ENCODE data around the gene OR2T27. TPM values are rescaled to one million over a fixed set of nuclear protein-coding genes. Genes with fewer than 3 reads are reported as not detected.
"Not testable (repeated sequence)": the region's sequence is repeated elsewhere in the genome, so short reads cannot be mapped to it uniquely, and the experiment has no call there.

The OR2T27 gene
- total and polyA plus RNA-seq, 7 donors: not detected

DNA sequence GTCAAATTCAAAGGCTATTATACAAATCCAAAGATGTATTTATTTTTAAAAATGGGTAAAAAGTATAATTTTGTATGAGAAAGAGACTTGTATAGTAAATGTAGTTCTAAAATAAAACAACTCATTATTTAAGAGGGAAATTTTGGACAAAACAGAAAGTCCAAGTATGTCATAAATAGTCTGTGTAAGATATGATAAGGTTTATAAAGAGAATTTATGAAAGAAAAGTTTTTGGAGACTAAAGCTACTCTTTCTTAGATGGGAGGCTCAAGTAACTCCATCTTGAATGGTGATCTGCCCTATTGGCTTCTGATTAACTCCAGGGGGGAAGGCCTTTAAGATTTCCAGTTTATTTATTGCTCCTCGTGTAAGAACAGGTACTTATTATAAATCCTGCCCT lies 14.7 kb upstream of the OR2T27 start:
- no peaks in the 10 kb centered on the region for H3K4me1 ChIP-seq
- no peak overlapping the region for H3K27ac ChIP-seq
- no peak overlapping the region for H3K4me3 ChIP-seq
- DNase-seq (no peak), ATAC-seq (no peak)
- WGBS, 3 donors: 54 to 66% (median 58%) methylated on average over 1 of the region's 1 CpG
- intact Hi-C loops (cut with DNase I): no loop called here
- H3K27me3 ChIP-seq (ENCODE audit: insufficient read depth in 3 of 3, low read length in 2 of 3): no peaks in the 10 kb centered on the region
- no peaks in the 10 kb centered on the region for H3K9me3 ChIP-seq
- TF ChIP-seq, protein P1, sequence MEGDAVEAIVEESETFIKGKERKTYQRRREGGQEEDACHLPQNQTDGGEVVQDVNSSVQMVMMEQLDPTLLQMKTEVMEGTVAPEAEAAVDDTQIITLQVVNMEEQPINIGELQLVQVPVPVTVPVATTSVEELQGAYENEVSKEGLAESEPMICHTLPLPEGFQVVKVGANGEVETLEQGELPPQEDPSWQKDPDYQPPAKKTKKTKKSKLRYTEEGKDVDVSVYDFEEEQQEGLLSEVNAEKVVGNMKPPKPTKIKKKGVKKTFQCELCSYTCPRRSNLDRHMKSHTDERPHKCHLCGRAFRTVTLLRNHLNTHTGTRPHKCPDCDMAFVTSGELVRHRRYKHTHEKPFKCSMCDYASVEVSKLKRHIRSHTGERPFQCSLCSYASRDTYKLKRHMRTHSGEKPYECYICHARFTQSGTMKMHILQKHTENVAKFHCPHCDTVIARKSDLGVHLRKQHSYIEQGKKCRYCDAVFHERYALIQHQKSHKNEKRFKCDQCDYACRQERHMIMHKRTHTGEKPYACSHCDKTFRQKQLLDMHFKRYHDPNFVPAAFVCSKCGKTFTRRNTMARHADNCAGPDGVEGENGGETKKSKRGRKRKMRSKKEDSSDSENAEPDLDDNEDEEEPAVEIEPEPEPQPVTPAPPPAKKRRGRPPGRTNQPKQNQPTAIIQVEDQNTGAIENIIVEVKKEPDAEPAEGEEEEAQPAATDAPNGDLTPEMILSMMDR (IDR thresholded peaks at IDR 0.05): no peak
- H3K36me3 ChIP-seq (ENCODE audit: insufficient read depth in 1 of 2, low read depth in 1 of 2): no peaks in the 10 kb centered on the region

DNA sequence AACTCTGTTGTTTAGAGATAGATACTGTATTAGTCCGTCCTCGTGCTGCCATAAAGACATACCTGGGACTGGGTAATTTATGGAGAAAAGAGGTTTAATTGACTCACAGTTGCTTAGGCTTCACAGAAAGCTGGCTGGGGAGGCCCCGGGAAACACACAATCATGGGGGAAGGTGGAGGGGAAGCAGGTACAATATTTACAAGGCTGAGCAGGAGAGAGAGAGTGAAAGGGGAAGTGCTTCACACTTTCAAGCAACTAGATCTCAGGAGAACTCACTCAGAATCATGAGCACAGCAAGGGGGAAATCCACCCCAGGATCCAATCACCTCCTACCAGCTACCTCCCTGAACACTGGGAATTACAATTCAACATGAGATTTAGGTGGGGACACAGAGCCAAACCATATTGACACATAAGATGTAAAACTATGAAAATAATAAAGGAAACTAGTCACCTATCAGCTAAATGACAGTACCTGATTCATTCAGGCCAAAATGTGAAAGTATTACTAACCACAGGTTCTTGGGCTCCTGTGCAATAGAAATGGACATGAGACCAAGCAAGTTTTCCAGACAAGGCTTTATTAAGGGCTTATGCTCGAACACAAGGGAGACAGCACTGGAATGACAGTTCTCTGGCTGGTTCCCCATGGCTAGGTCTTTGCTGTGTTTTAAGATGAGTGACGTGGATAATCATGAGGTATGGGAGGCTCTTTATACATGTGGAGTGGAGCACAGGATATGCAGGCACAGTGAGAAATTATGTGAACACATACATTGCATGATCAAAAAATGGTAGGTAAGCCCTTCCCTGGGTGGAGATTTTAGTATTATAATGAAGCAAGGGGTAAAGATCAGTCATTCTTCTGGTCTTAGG lies 8.4 kb upstream of the OR2T27 start:
- 63 to 68% (median 64%) methylated on average over 5 of the region's 5 CpGs for WGBS, 3 donors
- DNase-seq; H3K9me3 ChIP-seq; H3K36me3 ChIP-seq (ENCODE audit: insufficient read depth in 1 of 2, low read depth in 1 of 2); intact Hi-C loops (cut with DNase I); H3K27ac ChIP-seq; ATAC-seq; H3K27me3 ChIP-seq (ENCODE audit: insufficient read depth in 3 of 3, low read length in 2 of 3); H3K4me3 ChIP-seq; H3K4me1 ChIP-seq: not testable (repeated sequence)

DNA sequence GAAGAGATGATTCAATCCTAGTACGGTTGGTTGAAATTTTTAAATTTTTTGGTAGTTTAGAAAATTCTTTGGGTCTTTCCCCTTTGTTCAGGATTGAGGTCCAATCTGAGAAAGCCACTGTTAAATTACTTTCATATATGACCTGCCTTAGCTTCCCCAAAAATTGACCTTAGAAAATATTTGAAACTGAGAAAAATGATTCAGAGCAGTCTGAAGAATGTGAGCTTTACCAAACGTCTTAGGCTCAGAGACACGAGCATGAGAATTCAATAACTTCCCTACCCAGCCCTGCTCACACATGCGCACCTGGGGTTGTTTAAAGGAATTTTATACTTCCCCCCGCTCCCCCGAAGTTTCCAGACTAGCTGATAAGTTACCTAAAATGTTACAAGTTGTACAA lies 1.5 kb upstream of the OR2T27 start:
- WGBS, 3 donors: 82 to 87% (median 85%) methylated on average over 1 to 4 of the region's 6 CpGs
- ATAC-seq: not testable (repeated sequence)

DNA sequence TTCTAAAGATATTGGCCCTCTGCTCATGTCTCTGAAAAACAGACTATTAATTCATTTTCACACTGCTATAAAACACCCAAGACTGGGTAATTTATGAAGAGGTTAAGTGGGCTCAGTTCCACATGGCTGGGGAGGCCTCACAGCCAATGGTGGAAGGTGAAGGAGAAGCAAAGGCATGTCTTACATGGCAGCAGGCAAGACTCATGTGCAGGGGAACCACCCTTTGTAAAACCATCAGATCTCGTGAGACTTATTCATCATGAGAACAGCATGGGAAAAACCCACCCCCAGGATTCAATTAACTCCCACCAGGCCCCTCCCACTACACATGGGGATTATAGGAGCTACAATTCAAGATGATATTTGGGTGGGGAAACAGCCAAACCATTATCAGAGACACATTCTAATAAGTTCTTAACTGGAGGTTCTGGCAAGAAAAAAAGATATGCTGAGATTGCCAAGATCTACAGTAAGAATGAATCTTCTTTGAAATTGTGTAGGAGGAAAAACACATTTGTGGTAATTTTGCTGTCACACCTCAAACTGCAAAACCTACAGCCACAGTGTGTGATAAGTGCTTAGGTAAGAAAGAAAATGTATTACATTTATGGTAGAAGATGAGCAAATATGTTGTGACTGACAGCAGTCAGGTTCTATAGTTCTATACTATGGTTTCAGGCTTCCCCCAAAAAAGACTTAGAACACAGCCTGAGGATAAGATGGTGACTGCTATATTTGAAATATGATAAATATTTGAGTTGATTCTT lies 6.4 kb downstream of the OR2T27 start:
- not testable (repeated sequence) for H3K36me3 ChIP-seq (ENCODE audit: insufficient read depth in 1 of 2, low read depth in 1 of 2); DNase-seq; H3K27ac ChIP-seq; H3K4me3 ChIP-seq; H3K4me1 ChIP-seq; ATAC-seq; H3K9me3 ChIP-seq; H3K27me3 ChIP-seq (ENCODE audit: insufficient read depth in 3 of 3, low read length in 2 of 3)
- intact Hi-C loops (cut with DNase I): loop anchor here in 1 of 2 donors (5.0 kb wide), 1 partner anchor 207 kb away; no protein-coding TSS in a partner anchor
- no CpG with 5 or more reads among the region's 1 CpG for WGBS, 3 donors

More for the DNA sequence above, 1.5 kb upstream of the OR2T27 start:
- H3K27me3 ChIP-seq (ENCODE audit: insufficient read depth in 3 of 3, low read length in 2 of 3); intact Hi-C loops (cut with DNase I); H3K36me3 ChIP-seq (ENCODE audit: insufficient read depth in 1 of 2, low read depth in 1 of 2); H3K27ac ChIP-seq; H3K4me1 ChIP-seq; H3K4me3 ChIP-seq; H3K9me3 ChIP-seq; DNase-seq: not testable (repeated sequence)

DNA sequence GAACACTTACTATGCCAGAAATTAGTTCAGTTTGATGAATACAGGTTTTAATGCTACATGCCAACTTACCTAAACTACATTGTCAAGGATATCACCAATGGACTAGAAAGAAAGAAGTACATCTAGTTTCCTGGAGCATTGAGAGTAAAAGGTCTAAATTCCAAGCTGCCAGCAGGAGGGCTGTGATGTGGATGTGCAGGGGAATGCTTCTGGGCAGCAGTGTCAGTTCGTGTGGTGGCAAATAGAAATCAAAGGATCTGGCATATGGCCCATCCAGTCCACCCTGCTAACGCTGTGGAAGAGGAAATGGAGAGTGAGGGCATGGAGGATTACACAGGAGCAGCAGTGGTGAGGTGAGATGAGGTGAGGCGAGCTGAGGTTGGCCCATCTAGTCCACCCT lies 10.2 kb downstream of the OR2T27 start, which contains the start of gene OR2T35:
Gene OR2T35, minus strand, starts transcription at position 101 of the 400 bp plus-strand sequence. CDS start 6,020 bp downstream, outside the sequence.
- WGBS, 3 donors: 68 to 92% methylated on average over 1 to 2 of the region's 3 CpGs; no CpG with 5 or more reads in 1 of the 3 donors
- H3K36me3 ChIP-seq (ENCODE audit: insufficient read depth in 1 of 2, low read depth in 1 of 2); H3K27me3 ChIP-seq (ENCODE audit: insufficient read depth in 3 of 3, low read length in 2 of 3); H3K27ac ChIP-seq; H3K4me1 ChIP-seq; H3K4me3 ChIP-seq; DNase-seq; ATAC-seq; H3K9me3 ChIP-seq: not testable (repeated sequence)
- intact Hi-C loops (cut with DNase I): loop anchor here in 1 of 2 donors (5.0 kb wide), 1 partner anchor 203 kb away; no protein-coding TSS in a partner anchor

DNA sequence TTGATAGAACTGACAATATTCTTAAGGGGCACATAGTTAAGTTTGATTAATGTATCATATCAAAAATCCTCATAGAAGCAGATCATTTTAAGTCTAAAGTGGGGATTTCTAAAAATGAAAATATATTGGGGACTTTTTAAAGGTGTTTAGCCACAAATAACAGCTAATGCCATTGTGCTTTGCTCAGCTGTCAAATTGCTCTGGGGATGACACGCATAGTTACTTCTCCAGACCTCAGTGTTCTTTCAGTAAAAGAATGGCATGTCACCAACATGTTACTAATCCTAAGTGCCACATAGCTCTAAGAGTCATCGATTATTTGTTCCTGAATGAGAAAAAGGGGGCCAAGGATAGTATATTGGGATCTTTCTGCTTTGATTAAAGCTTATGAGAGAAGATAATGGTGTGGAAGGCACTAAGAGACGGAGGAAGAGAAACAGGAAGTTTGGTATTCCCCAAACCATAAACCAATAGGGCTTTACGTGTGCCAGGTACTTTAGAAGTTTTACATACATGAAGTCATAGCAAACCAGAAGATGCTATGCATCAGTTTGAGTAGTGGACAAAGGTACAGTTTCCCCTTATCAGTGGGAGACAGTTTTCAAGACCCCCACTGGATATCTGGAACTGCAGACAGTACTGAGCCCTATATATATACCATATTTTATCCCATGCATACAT lies 12.2 kb downstream of the OR2T27 start:
- H3K27me3 ChIP-seq (ENCODE audit: insufficient read depth in 3 of 3, low read length in 2 of 3); H3K9me3 ChIP-seq; H3K36me3 ChIP-seq (ENCODE audit: insufficient read depth in 1 of 2, low read depth in 1 of 2); H3K4me1 ChIP-seq; H3K27ac ChIP-seq; intact Hi-C loops (cut with DNase I); DNase-seq; H3K4me3 ChIP-seq; ATAC-seq: not testable (repeated sequence)
- WGBS, 3 donors: no CpG with 5 or more reads among the region's 4 CpGs

DNA sequence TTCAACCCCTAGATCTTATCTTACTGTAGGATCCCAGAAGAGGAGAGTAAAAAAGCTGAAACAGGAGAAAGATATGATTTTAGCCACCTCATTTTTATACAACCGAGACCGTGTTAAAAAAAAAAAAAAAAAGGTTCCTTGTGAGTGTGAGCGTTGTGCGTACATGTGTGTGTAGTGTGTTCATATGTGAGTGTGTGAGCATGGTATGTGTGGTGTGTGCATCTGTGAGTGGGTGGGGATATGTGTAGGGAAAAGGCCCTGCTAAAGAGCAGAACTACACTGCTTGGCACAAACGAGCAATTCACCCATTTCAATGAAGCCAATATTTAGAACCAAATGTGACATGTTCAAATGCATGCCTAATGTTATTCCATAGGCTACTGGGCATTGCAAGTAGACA lies 13.7 kb downstream of the OR2T27 start:
- H3K27ac ChIP-seq; intact Hi-C loops (cut with DNase I); H3K27me3 ChIP-seq (ENCODE audit: insufficient read depth in 3 of 3, low read length in 2 of 3); ATAC-seq; H3K4me1 ChIP-seq; H3K9me3 ChIP-seq; DNase-seq; H3K36me3 ChIP-seq (ENCODE audit: insufficient read depth in 1 of 2, low read depth in 1 of 2); H3K4me3 ChIP-seq: not testable (repeated sequence)
- 80 to 97% methylated on average over 4 of the region's 5 CpGs; no CpG with 5 or more reads in 1 of the 3 donors for WGBS, 3 donors

DNA sequence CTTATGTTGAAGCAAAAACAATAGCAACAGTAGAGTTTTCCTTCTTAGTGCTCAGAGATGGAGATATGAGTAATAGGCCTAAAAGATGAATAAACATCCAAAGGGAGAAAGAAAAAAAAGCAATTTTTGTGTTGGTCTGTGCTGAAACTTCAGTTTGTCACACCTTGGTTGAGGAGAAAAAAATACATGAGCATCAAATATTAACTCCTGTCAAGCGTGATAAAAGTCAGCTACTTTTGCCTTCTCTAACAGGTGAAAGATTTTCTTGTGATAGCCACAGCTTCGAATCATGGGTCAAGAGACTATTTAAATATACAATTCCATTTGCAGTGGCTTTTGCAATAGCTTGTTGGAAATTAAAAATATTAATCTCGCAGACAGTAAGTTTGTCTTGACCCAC lies 14.4 kb downstream of the OR2T27 start:
- H3K4me1 ChIP-seq; H3K9me3 ChIP-seq; intact Hi-C loops (cut with DNase I); H3K36me3 ChIP-seq (ENCODE audit: insufficient read depth in 1 of 2, low read depth in 1 of 2); DNase-seq; ATAC-seq; H3K4me3 ChIP-seq; H3K27ac ChIP-seq; H3K27me3 ChIP-seq (ENCODE audit: insufficient read depth in 3 of 3, low read length in 2 of 3): not testable (repeated sequence)
- no CpG with 5 or more reads among the region's 3 CpGs for WGBS, 3 donors

DNA sequence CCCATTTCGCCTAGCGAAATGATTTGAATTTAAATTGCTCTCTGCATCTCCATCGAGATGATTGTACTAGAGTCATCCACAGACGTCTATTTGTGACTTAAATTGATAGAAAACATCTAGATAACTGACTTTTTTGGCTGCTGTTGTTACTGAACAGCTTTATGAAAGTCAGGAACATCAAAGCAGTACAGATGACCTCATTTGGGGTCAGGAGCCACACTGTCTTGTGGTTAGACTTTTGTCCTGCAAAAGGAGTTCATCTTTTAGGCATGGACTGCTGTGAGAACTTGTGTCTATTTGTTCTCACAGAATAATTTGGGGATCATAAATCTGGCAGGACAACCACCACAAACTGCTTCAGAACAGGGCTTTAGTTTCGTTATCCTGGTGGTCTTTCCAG lies 15.7 kb downstream of the OR2T27 start:
- H3K36me3 ChIP-seq (ENCODE audit: insufficient read depth in 1 of 2, low read depth in 1 of 2); ATAC-seq; intact Hi-C loops (cut with DNase I); H3K9me3 ChIP-seq; H3K27me3 ChIP-seq (ENCODE audit: insufficient read depth in 3 of 3, low read length in 2 of 3); DNase-seq; H3K4me1 ChIP-seq; H3K4me3 ChIP-seq; H3K27ac ChIP-seq: not testable (repeated sequence)
- no CpG with 5 or more reads among the region's 5 CpGs for WGBS, 3 donors

DNA sequence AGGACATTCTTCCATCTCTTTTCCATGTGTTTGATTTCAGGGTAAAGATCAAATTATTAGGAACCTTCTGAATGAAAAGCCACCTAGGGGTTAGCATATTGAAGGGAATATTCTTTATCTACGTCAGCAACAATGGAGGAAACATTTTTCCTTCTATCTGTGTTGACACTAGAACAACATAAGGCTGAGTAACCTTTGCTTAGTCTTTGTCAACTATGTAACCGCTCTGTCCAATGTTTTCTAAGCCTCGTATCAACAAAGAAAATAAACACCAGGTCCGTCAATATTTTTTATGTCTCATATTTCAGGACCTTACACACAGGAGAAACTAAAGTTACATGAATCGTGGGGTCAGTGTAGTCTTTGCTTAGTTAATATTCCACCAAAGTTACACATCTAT lies 18.7 kb downstream of the OR2T27 start:
- DNase-seq; H3K4me1 ChIP-seq; H3K27ac ChIP-seq; H3K27me3 ChIP-seq (ENCODE audit: insufficient read depth in 3 of 3, low read length in 2 of 3); H3K9me3 ChIP-seq; ATAC-seq; intact Hi-C loops (cut with DNase I); H3K36me3 ChIP-seq (ENCODE audit: insufficient read depth in 1 of 2, low read depth in 1 of 2); H3K4me3 ChIP-seq: not testable (repeated sequence)
- WGBS, 3 donors: 52 to 72% (median 53%) methylated on average over 2 of the region's 5 CpGs

All from psoas muscle (tissue), 8 donors.